ENCODE measurements around the gene LCN12. TPM values are rescaled to one million over a fixed set of nuclear protein-coding genes. Genes with fewer than 3 reads are reported as not detected.

Gene LCN12
- total and polyA plus RNA-seq, 2 donors from 2014 or later, result 35.5 to 42.9 TPM

- Histone ChIP-seq H3K27ac (ENCODE audit: low read depth in 2 of 2, low read length in 2 of 2) (no peak overlapping the region), H3K4me1 (ENCODE audit: control insufficient read depth in 2 of 3, insufficient read depth in 2 of 3, low read depth in 1 of 3, low read length in 3 of 3) (no peaks in the 10 kb centered on the region), H3K27me3 (ENCODE audit: control insufficient read depth, insufficient read depth, low read length) (peaks cover 7% of the 10 kb centered on the region), H3K4me3 (ENCODE audit: low read length in 3 of 3) (no peak overlapping the region), H3K9me3 (ENCODE audit: control insufficient read depth in 2 of 3, insufficient read depth in 1 of 3, low read length in 3 of 3) (no peaks in the 10 kb centered on the region), H3K36me3 (ENCODE audit: control insufficient read depth in 2 of 3, insufficient read depth in 3 of 3, low read length in 3 of 3) (peaks cover 0 to 3% (median 0%) of the 10 kb centered on the region in 3 donors), H3K9ac (ENCODE audit: low read length in 3 of 3) (no peak overlapping the region)
- intact Hi-C loops (cut with DNase I), result no loop called here
- FAIRE-seq (no peak), DNase-seq (no peak)
- TF ChIP-seq CTCF (IDR thresholded peaks at IDR 0.05; ENCODE audit: borderline replicate concordance, extremely low read depth, insufficient read depth), result no peak
Measured at GRCh38 chr9:136984464-136985026, 32.5 kb downstream of the LCN12 start.

- peaks cover 7% of the 10 kb centered on the region for H3K27me3 ChIP-seq (ENCODE audit: control insufficient read depth, insufficient read depth, low read length)
- H3K36me3 ChIP-seq (ENCODE audit: control insufficient read depth in 2 of 3, insufficient read depth in 3 of 3, low read length in 3 of 3), result peaks cover 0 to 3% (median 0%) of the 10 kb centered on the region in 3 donors
- H3K4me3 ChIP-seq (ENCODE audit: low read length in 3 of 3), result no peak overlapping the region
- FAIRE-seq (no peak), DNase-seq (peak in 1 of 5 donors; percentile 33)
- H3K9ac ChIP-seq (ENCODE audit: low read length in 3 of 3), result no peak overlapping the region
- H3K9me3 ChIP-seq (ENCODE audit: control insufficient read depth in 2 of 3, insufficient read depth in 1 of 3, low read length in 3 of 3), result no peaks in the 10 kb centered on the region
- H3K4me1 ChIP-seq (ENCODE audit: control insufficient read depth in 2 of 3, insufficient read depth in 2 of 3, low read depth in 1 of 3, low read length in 3 of 3), result no peaks in the 10 kb centered on the region
- TF ChIP-seq CTCF (IDR thresholded peaks at IDR 0.05; ENCODE audit: borderline replicate concordance, extremely low read depth, insufficient read depth), result no peak
- H3K27ac ChIP-seq (ENCODE audit: low read depth in 2 of 2, low read length in 2 of 2), result no peak overlapping the region
- intact Hi-C loops (cut with DNase I), result no loop called here
Measured at GRCh38 chr9:136985027-136985602, 33.0 kb downstream of the LCN12 start.

GRCh38 chr9:136985853-136986252 is 33.8 kb downstream of the LCN12 start:
- DNase-seq (no peak), FAIRE-seq (no peak)
- no peak overlapping the region for H3K9ac ChIP-seq (ENCODE audit: low read length in 3 of 3)
- H3K27me3 ChIP-seq (ENCODE audit: control insufficient read depth, insufficient read depth, low read length), result peaks cover 7% of the 10 kb centered on the region
- intact Hi-C loops (cut with DNase I), result no loop called here
- peaks cover 0 to 3% (median 0%) of the 10 kb centered on the region in 3 donors for H3K36me3 ChIP-seq (ENCODE audit: control insufficient read depth in 2 of 3, insufficient read depth in 3 of 3, low read length in 3 of 3)
- no peak overlapping the region for H3K27ac ChIP-seq (ENCODE audit: low read depth in 2 of 2, low read length in 2 of 2)
- TF ChIP-seq CTCF (IDR thresholded peaks at IDR 0.05; ENCODE audit: borderline replicate concordance, extremely low read depth, insufficient read depth), result no peak
- H3K9me3 ChIP-seq (ENCODE audit: control insufficient read depth in 2 of 3, insufficient read depth in 1 of 3, low read length in 3 of 3), result no peaks in the 10 kb centered on the region
- H3K4me1 ChIP-seq (ENCODE audit: control insufficient read depth in 2 of 3, insufficient read depth in 2 of 3, low read depth in 1 of 3, low read length in 3 of 3), result no peaks in the 10 kb centered on the region
- H3K4me3 ChIP-seq (ENCODE audit: low read length in 3 of 3), result no peak overlapping the region

Data from kidney (tissue), 14 donors.